Hepatocyte (in vitro differentiated cells): Measurements from ENCODE around the gene GAS1.

Source experiments
- CTCF ChIP-seq: fragments of 200-600 bp; sonication (generic); IDR thresholded peaks from 2 replicates; pipeline ENCODE4 v1.5.1; 2016; ENCODE audit warnings: antibody characterized with exemption, mild to moderate bottlenecking; ENCODE audit not compliant: poor library complexity
- EZH2 ChIP-seq: fragments of 200-600 bp; sonication (generic); IDR thresholded peaks from 2 replicates; pipeline ENCODE4 v1.6.1; 2016; ENCODE audit warnings: antibody characterized with exemption, mild to moderate bottlenecking, borderline replicate concordance
- EZH2phosphoT487 ChIP-seq: fragments of 200-600 bp; sonication (generic); IDR thresholded peaks from one replicate; pipeline ENCODE4 v1.6.1; 2018; ENCODE audit warnings: antibody characterized with exemption, mild to moderate bottlenecking, low read depth, moderate library complexity; ENCODE audit not compliant: unreplicated experiment, severe bottlenecking

- TF ChIP-seq CTCF: no peak
- no peak for TF ChIP-seq EZH2
- no peak for TF ChIP-seq EZH2phosphoT487
These were observed 8.0 kb downstream of the GAS1 start for GRCh38 chr9:86939321-86939720.
